Skeletal muscle cell (primary cell): Measurements from ENCODE around the gene SAMD4A.
A peak's percentile ranks its signal among the peaks of the same experiment; 100 is the strongest.

Experiments
- DNase-seq: peaks from one replicate; pipeline ENCODE4 v3.0.0-alpha.2; 2010; ENCODE audit warnings: low read depth
- H3K4me3 ChIP-seq: 2 replicates; pipeline ENCODE4 v1.5.1; 2011; ENCODE audit warnings: low read depth, mild to moderate bottlenecking, control low read depth, low read length, moderate library complexity

The SAMD4A gene

DNA sequence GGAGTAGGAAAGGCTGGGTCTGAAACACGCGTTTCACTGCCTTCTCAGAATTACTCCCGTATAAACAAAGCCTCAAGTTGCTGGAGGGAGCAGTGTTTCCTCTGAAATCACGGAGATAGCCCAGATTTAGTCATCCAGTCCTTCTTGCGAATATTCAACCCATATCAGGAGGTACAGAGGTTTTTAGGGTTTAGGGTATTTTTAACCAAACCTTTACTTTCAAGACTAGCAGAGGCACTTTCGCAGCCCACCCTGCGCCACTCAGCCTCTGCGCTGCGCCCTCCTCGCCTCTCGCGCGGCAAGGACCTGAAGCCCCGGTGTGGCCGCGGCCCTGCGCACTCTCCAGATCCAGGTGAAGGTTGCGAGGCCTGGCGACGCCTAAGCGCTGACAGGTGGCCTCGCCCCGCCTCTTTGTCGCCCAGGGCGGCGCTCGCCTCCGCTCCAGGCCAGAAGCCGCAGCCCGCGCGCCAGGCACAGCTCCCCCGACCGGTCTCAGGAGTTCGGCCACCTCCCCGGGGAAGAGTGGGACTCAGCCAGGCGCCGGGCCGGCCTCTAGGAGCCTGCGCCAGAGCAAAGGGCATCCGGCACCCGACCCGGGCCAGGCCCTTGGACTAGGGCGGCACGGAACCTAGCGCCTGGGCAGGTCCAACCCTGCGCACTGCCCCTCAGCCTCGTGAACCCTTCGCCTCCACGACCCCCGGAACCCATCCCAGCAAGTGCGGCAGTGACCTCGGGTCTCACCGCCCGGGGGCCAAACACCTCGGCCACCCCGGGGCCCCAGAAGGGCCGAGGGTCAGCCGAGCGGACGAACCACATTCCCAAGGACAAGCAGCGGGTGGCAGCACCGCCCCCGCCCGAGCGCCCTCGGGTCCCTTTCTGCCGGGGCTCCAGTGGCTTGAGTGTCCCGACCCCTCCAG is 1.8 kb upstream of the SAMD4A start:
- DNase-seq = peak; percentile 41
- H3K4me3 ChIP-seq = peak overlapping the region; percentile 68

- no peak for DNase-seq
- peak overlapping the region; percentile 68 for H3K4me3 ChIP-seq
These were observed 1.0 kb upstream of the SAMD4A start for GRCh38 chr14:54565785-54566409.

GRCh38 chr14:54567224-54567638 is 303 bp downstream of the SAMD4A start:
- H3K4me3 ChIP-seq = peak overlapping the region; percentile 68
- DNase-seq = no peak

GRCh38 chr14:54567639-54568561 is 972 bp downstream of the SAMD4A start:
- peak overlapping the region; percentile 68 for H3K4me3 ChIP-seq
- no peak for DNase-seq

DNA sequence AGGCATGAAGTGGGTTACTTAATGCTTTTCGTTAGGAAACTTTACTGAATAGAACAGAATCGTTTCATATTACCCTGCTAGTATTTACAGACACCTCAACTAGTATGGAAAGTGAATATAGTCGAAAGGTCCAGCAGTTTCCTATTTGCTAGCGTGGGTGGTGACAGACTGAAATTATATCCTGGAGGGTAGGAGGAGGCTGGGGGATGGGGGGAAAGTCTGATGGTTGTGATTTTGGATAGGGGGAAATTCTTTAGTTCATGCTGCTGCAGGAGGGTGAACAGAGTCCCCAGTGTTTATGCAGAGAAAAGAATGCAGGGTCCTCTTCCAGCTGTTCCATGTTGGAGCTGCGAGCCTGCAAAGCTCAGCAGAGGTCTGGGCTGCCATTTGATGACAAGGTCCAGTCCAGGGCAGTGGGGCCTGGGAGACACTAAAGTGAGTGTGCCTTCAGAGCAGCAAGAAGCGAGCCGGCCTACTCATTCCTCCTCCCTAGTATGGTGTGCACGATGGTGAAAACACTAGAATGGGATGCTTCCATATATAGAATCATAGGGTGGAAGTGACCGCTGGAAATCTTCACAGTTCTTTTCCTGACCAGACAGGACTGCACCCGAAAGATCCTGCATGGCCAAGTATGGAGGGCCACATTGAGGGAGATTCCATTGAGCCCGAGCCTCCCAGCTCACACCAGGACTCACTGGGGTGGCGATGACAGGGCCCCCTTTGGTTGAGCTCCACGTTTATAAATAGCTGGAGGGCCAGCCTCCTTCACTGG is 2.1 kb downstream of the SAMD4A start:
- no peak for DNase-seq
- peak overlapping the region; percentile 68 for H3K4me3 ChIP-seq

GRCh38 chr14:54570047-54570446 is 3.1 kb downstream of the SAMD4A start:
- no peak for DNase-seq
- no peak overlapping the region for H3K4me3 ChIP-seq

- H3K4me3 ChIP-seq = no peak overlapping the region
- DNase-seq = no peak
These were observed 3.9 kb downstream of the SAMD4A start for GRCh38 chr14:54570631-54571415.

DNA sequence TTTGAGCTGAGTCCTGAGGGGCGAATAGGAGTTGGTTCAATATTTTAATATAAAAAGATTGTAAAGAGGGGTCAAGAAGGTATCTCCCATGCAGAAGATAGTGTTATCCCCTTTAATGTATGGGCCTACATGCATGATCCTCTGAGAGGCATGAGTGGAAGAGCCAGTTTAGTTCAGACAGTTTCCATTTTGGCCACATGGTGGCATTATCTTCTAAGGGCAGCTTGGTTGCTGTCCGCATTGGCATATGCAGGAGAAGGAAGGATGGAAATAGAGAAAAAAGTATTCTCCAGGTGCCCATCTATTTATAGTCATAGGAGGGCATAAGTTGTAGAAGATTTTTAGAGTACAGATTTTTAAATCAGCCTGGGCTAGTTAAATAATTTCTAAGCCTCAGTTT is 5.4 kb downstream of the SAMD4A start:
- no peak for DNase-seq

GRCh38 chr14:54574528-54574927 is 7.6 kb downstream of the SAMD4A start:
- DNase-seq = no peak

More for the DNA sequence above, 5.4 kb downstream of the SAMD4A start:
- H3K4me3 ChIP-seq = no peak overlapping the region

DNA sequence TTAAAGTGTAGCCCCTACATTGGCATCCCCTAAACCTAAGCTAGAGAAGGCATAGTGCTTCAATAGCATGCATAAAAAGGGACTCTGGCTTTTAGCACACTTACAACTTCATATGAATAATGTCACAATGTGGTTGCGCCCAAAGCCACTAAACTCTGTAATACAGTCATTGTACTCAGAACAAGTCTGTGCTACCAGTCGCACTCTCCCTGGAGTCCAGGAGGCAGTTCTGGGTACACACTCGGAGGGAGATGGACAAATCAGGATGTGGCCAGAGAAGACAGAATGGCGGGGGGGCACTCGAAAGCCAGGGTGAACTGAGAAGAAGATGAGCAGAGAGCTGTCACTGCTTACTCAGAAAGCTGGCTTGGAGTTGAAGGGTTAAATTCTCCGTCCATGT is 10.6 kb downstream of the SAMD4A start:
- H3K4me3 ChIP-seq = no peak overlapping the region
- no peak for DNase-seq

More at GRCh38 chr14:54574528-54574927, 7.6 kb downstream of the SAMD4A start:
- H3K4me3 ChIP-seq = no peak overlapping the region

DNA sequence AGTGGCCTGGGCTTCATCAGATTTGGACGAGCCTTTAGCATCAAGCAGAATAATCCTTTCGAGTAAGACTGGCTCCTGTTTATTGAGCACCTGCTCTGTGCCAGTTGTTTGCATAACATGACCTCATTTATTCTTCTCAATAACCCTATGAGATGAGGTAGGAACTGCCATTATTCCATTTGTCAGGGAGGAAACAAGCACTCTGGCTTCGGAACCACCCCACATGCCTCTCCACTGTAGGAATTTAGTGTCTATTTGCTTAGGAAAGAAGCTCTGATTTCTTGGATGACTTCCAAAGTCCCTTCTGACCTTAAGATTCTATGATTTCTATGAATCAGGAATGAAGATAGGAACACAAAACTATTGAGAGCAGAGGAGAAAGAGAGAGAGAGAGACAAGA is 11.0 kb downstream of the SAMD4A start:
- no peak for DNase-seq
- H3K4me3 ChIP-seq = no peak overlapping the region

GRCh38 chr14:54579621-54580020 is 12.7 kb downstream of the SAMD4A start:
- no peak overlapping the region for H3K4me3 ChIP-seq
- DNase-seq = no peak

- H3K4me3 ChIP-seq = no peak overlapping the region
- DNase-seq = no peak
These were observed 14.0 kb downstream of the SAMD4A start for GRCh38 chr14:54580933-54581332.

GRCh38 chr14:54582334-54582733 is 15.4 kb downstream of the SAMD4A start:
- no peak for DNase-seq
- H3K4me3 ChIP-seq = no peak overlapping the region

DNA sequence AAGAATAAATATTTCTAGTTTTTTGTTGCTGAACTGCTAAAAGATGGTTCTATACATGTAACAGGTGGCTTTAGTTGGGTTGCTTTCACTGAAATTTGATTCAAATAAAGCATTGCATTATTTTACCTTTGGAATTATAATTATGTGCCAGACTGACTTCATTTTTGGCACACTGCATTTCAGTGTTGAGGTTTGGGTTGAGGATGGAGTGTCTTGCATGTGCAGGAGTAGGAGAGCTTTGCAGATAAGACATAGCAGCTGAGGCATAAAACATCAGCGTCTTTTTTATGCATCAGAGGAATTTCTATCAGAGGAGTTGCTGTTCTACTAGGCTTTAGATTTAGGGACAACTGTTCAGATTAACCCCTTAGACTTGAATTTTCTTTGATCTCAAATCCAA is 17.2 kb downstream of the SAMD4A start:
- no peak overlapping the region for H3K4me3 ChIP-seq
- no peak for DNase-seq

- no peak overlapping the region for H3K4me3 ChIP-seq
- no peak for DNase-seq
These were observed 18.3 kb downstream of the SAMD4A start for GRCh38 chr14:54585214-54585613.

GRCh38 chr14:54589076-54589475 is 22.1 kb downstream of the SAMD4A start:
- DNase-seq = no peak
- H3K4me3 ChIP-seq = no peak overlapping the region

DNA sequence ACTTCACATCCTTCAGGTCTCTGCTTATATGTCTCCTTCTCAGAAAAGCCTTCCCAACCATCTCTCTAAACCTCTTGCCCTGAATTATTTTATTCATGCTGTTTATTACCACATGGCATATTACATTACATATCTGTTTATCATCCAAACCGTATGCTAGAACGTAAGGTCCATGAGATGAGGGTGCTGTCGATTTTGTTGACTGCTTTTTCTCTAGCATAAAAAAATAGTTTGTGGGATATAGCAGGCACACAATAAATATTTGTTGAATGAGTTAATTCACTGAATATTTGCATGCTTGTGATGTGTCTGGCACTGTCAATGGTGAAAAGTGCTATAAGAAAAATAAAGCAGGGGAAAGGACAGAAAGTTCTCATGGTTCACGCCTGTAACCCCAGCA is 22.9 kb downstream of the SAMD4A start:
- DNase-seq = no peak
- no peak overlapping the region for H3K4me3 ChIP-seq
